Stimulated activated CD4-positive, alpha-beta T cell treated with anti-CD3 and anti-CD28 coated beads, Interleukin-1b, Interleukin-23, amount 100 ng/mL, for 48 hours (primary cell): Measurements from ENCODE around the gene PAXX.
A peak's percentile ranks its signal among the peaks of the same experiment; 100 is the strongest.

Experiments
- DNase-seq: peaks from one replicate; pipeline ENCODE4 v3.0.0-alpha.2; 2020

Gene PAXX, protein sequence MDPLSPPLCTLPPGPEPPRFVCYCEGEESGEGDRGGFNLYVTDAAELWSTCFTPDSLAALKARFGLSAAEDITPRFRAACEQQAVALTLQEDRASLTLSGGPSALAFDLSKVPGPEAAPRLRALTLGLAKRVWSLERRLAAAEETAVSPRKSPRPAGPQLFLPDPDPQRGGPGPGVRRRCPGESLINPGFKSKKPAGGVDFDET

DNA sequence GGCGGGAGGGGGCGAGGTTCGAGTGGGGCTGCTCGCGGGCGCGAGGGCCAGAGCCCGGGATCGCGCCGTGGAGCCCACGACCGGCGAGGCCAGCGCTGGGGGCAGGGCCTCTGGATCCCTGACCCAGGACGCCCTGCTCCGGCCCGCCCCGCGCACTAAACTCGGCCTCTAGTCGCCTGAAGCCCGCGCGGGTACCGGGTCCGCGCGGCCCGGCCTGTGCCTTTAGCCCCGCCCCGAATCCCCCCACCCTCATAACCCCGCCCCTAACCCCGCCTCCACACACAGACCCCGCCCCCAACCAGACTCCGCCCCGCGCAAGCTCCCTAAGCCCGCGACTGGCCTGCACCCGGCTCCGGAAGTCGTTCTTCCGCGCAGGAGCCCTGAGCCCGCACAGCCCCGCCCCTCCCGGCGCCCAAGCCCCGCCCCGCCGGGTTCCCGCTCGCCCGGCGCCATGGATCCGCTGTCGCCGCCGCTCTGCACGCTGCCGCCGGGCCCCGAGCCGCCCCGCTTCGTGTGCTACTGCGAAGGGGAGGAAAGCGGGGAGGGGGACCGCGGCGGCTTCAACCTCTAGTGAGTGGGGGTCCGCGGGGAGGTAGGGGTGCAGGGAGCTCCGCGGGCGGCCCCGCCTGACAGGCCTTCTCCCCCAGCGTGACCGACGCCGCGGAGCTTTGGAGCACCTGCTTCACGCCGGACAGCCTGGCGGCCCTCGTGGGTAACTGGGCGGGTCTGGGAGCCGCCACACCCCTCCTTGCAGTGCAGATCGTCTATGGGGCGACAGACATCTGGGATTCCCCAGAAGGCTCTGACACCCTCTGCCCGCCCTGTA lies at the start of gene PAXX:
Gene PAXX (plus strand): TSS at position 430 of the 826 bp plus-strand sequence. CDS start 22 bp downstream, at position 452.
- peak; percentile 93 for DNase-seq

DNA sequence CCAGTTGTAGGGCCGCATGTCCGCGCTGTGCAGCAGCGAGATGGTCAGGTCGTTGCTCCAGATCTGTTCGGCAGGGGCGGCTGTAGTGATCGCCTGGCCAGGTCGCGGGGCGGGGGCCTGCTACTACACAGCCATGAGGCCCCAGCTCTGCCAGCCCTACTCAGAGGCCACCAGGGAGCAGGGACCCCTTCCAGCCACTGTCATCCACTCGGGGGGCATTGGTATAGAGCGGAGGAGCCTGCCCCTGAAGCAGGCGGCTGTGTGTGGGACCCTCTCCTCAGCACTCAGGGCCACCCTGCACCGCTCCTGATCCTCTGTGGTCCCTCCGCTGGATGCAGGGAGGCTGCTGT lies 49.4 kb upstream of the PAXX start:
- no peak for DNase-seq

DNA sequence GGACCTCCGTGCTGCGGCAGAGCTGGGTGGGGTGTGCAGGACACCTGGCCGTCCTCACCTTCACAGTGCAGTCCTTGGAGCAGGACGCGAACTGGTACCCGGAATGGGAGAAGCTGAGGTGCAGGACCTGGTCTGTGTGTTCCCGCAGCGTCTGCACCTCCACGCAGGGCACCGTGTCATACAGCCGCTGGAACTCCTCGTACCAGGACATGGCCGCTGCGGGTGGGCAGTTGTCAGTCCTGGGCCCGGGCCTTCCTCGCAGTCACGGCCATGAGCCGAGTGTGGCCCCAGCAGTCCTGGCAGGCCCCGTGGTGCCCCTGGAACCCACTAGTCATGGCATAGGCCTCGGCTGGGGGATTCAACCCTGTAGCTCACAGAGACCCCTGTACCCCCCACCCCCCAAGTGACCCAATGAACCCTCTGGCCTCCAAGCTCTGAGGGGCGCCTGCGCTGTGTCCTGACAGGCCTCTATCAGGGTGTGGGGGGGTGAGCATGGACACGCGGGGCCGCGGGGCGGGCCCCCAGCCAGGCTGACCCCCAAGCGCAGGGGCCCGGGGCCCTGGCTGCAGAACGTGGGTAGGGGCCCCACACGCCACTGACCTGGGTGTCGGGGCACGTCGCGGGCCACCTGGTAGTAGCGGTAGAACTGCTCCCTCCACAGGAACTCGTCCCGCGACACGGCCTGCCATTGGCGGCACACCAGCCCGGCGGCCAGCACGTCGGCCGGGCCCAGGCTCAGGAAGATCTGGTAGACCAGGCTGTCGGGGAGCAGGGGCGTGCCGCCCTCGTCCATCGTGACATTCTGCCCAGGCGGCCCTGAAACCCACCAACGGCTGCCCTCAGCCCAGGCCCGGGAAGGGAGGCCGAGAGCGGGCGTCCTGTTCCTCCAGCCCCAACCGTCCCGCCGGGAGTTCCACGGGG lies 48.7 kb upstream of the PAXX start:
- peak; percentile 37 for DNase-seq

DNA sequence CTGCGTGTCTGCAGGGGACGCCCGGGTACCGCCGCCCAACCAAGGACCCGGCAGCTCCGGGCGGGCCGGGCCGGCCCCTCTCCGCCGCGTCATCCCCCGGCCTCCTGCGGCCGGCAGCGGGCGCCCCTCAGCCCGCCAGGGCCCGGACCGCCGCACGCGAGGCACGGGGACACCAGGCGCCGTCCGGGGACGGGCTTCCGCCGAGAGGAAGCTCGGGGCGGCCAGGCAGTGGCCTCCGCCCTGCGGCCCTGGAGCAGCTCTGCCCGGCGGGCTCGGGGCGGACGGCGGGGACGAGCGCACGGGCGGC lies 48.1 kb upstream of the PAXX start:
- DNase-seq, result no peak

DNA sequence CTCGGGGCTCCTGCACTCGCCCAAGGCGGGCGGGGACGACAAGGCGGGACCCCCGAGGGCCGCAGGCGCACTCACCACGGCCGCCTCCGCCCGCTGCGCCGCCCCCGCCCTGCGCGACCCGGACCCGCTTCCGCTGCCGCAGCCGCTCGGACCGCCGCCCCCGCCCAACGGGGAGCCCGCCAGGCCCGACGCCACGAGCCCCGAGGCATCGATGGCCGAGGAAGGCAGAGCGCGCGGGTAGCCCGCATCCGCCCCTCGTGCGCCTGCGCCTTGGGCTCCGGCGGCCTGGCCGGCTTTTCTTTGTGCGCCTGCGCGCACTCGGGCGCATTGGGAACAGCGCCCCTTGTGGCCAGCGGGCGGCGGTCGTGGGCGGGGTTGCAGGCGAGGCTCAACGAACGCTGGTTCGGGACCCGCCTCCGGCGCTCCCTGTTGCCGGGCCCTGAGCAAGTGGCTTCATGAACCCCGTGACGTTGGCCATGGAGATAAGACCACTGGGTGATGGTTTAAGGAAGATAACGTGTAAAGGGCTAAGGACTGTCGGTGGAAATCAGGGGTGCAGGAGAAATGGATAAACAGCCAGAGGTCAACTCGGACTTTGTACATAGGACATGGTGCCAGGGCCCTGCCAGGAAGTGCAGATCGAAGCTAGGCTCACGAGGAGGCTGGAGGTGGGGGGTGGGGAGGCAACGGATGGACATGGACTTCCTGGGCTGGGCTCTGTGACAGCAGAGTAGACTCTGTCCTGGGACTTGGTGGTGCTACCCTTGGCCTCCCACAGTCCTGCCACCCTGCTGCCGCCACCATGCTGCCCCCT lies 47.5 kb upstream of the PAXX start, which contains the start of the genes C8G and FBXW5:
Gene C8G (plus strand): TSS at position 725 of the 814 bp plus-strand sequence. CDS start 78 bp downstream, at position 803.
Gene FBXW5 (minus strand): TSS at position 220 of the 814 bp plus-strand sequence. CDS start 655 bp downstream, outside the sequence.
- DNase-seq, result peak; percentile 93

DNA sequence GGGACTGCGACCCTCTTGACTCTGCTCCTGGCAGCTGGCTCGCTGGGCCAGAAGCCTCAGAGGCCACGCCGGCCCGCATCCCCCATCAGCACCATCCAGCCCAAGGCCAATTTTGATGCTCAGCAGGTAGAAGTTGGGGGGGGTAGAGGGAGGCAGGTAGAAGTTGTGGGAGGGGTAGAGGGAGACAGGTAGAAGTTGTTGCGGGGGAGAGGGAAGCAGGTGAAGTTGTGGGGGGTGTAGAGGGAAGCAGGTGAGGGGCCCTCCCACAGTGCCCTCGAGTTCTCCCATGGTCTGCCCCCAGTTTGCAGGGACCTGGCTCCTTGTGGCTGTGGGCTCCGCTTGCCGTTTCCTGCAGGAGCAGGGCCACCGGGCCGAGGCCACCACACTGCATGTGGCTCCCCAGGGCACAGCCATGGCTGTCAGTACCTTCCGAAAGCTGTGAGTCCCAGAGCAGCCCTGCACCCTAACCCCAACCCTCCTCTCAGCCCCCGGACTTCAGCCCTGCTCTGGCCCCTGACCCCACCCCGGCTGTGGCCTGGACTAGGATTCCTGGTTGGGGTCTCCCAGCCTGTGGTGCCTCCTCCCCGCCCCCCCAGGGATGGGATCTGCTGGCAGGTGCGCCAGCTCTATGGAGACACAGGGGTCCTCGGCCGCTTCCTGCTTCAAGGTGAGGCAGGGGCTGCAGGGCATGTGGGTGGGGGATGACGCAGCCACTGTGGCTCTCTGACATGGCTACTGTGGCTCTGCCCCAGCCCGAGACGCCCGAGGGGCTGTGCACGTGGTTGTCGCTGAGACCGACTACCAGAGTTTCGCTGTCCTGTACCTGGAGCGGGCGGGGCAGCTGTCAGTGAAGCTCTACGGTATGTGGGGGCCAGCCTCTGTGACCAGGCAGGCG lies 46.6 kb upstream of the PAXX start:
- DNase-seq, result no peak

DNA sequence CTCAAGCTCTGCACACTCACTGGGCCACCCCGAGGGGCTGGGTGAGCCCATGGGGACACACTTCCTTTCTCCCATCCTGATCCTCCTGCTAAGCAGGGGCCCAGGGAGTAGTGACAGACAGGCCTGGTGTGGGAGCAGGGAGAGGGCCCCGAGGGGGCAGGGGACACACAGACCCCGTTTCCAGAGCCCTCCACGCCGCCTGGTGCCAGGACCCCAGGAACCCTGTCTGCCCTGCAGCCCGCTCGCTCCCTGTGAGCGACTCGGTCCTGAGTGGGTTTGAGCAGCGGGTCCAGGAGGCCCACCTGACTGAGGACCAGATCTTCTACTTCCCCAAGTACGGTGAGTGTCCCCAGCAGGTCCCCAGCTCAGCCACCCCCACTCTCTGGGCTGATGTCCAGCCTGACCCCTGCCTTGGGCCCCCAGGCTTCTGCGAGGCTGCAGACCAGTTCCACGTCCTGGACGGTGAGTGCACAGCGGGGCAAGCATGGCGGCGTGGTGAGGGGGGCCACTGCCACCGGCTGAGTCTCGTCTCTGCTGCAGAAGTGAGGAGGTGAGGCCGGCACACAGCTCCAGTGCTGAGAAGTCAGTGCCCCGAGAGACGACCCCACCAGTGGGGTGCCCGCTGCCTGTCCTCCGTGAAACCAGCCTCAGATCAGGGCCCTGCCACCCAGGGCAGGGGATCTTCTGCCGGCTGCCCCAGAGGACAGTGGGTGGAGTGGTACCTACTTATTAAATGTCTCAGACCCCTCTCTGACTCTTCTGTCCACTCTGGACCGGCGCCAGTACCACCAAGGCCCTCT lies 45.8 kb upstream of the PAXX start:
- no peak for DNase-seq

DNA sequence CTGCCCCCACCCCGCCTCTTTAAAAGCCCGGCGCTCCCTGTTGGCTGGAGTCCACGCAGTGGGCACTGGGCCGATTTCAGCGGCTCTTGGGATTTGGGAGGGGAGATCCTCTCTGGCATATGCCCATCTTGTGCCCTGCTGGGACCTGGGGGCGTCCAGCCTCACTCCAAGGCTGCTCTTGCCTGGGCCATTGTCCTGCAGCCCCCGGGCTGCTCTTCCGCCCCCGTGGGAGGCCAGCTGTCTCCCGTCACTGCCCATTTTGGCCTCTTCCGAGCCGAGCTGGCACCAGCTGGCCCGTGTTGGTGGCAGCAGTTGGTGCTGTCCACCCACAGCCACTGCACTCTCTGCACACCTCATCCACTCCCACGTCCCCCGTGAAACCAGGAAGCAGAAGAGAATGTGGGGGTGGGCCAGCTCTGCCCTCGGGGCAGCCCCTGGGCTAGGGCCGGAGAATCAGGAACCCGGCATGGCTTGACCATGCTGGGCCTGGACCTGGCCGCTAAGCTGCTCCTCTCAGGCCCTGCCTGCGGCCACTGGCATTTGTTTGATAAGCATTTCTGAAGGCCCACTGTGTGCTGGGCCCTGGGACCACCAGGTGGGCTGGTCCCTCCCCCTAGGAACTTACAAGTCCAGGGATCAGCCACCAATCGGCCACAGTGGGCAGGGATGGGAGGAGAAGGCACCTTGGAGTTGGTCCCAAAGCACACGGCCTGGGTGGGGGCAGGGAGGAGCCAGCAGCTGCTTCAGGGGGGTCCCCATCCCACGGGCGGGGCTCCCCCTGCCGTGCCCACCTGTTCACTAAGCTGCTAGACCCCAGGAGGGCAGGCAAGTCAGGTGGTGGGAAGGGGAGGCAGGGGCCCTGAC lies 45.0 kb upstream of the PAXX start:
- DNase-seq, result no peak

DNA sequence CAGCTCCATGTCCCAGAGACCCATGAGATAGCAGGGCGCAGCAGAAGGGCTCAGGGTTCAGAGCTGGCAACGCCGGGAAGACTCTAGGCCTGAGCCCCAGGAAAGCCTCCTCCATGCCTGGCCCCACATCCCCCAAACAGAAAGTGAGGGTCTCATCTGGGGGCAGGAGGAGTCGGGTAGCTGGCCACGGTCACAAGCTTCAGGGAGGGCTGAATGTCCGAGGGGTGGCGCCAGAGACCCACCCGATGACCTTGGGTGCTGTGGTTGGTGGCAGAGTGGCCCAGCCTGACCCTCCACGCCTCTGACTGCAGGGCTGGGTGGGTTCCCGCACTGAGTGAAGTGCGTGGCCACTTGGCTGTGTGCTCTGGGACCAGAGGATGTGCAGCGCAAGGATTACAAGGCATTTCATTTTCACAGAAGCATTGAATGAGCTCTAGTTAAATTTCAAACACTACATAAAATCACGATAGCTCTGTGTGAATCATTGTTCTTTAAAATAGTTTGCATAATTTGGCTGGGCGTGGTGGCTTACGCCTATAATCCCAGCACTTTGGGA lies 44.2 kb upstream of the PAXX start:
- DNase-seq, result no peak

DNA sequence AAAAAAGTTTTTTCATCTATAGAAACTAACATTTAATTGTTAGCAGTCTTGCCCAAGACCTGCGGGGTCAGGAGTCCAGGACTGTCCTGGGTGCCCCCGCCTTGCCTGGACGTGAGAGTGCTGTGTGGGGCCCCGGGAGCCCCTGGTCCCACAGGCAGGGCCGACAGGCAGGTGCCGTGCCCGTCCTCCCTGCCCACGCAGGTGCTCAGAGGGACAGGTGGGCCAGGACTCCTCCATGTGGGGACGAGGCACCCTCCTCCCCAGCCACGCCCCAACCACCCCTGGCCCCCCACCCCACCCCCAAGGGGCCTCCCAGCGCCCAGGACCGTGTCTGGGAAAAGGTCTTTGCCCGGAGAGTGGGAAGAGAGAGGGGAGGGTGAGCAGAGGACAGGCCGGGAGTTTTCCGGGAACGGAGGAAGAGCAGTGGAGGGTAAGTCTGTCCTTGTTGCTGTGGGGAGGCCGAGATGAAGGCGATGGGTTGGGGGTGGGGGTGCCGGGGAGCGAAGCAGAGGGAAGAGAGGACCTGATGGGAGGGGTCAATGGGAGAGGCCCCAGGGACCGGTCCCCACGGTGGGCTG lies 42.9 kb upstream of the PAXX start:
- DNase-seq, result no peak

DNA sequence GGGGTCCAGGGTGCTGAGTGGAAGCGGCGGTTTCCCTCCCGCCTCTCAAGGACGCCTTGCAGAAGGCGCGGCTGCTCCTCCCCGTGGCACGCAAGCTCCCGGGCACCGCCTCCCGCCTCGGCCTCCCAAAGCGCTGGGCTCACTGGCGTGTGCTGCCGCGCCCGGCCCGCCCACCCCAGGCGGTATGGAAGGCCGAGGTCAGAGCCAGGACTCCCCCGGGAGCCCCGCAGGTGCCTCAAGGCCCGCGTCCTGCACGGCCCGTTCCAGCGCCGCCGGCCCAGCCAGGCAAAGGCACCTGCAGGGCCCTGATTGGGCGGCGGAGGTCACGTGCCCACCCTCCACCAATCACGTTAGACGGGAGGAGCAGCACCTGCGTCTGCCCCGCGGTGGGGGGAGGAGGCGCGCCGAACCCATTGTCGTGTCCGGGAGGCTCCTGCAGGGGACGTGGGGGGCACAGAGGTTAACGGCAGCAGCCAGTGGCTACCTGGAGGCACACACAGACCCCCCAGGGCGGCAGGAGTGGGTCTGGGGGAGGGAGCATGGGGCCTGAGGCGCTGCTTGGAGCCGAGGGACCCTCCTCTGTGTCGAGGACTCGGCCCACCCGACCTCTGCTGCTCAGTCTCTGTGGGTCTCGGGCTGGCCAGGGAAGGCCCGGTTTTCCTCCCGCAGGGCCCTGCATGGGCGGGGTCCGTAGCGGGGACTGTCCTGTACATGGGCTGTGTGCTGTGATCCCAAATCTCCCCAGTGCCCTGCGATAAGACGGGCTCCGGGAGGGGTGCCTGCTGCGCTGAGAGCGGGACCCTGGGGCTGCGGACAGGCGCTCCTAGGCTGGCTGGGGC lies 42.2 kb upstream of the PAXX start:
- peak; percentile 96 for DNase-seq

DNA sequence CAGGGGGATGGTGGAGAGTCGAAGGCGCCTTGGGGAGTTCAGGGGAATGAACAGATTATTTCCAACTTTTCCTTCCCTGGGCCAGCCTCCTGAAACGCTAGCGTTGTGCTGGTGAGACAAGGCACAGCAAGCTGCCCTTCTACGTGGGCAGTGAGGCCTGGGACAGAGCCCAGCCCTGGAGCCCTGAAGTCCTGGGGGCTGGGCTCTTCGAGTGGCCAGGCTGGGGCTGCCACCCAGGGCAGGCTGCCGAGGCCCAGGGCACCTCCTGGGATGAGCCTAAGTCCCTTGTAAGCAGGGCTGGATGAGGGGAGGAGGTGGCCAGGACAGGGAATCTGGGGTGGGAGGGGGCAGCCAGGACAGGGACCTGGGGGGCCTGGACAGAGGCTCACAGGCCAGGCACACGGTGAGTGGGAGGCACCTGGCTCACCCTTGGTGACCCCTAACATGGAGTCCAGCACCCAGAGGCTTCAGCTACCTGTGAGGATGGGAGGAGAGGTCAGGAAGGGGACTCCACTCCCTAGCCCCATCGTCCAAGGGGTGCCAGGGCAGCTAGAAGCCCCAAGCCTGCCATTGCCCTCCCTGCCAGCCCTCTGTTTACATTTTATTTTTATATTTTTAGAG lies 41.5 kb upstream of the PAXX start:
- no peak for DNase-seq

DNA sequence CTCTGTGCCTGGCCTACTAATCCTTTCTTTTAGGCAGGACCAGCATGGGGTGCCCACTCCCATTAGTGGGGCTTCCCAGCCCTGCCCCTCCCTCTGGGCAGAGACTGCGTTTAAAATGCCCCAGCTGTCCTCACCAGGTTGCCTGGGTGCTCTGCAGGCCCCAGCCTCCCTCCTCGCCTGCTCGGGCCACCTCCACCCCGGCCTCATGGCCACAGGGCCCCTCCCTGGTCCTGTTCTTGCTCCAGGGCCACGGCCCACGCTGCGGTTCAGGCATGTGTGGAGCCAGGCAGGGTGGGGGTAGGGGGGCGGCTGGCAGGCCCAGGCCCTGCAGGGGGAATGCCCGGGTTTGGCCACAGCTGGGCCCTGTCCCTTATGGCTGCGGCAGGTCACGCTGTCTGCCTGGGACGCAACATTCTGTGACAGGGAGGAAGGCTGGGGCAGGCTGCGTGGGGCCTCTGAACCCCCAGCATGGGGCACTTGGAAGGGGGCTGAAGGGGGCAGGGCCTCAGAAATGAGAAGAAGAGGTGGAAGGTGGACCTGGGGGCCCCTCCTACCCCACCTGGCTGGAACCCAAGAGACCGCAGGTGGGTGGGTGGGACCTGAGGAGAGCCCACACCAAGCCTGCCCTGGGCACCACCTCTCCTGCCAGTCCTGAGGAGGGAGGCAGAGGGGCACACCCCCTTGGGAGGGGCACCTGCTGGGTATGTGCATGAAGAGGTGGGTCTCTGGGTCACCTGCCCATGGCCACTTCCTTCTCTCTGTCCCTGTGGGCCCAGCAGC lies 40.5 kb upstream of the PAXX start, which contains the start of gene LCN12:
Gene LCN12 (plus strand): TSS at position 733 of the 780 bp plus-strand sequence. CDS start 55 bp downstream, outside the sequence.
- DNase-seq, result no peak

DNA sequence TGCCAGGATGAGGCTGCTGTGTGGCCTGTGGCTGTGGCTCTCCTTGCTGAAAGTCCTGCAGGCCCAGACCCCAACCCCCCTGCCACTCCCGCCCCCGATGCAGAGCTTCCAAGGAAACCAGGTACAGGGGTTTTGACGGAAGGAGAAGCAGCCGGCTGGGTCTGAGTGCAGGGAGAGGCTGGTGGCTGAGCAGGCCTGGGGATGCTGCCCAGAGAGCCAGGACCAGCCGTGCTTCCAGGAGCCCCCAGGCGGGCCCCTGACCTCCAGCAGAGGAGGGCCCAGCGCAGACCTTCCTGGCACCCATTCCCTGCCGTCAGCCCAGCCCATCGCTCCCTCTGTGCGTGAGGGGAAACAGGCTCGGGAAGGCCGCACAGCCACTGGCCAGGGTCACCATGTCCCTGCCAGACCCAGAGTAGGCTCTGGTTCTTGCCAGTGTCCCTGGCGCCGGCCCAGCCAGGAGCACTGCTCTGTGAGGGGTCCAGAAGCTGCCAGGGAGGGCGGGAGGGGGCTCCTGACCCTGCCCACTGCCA lies 39.8 kb upstream of the PAXX start:
- DNase-seq, result no peak

DNA sequence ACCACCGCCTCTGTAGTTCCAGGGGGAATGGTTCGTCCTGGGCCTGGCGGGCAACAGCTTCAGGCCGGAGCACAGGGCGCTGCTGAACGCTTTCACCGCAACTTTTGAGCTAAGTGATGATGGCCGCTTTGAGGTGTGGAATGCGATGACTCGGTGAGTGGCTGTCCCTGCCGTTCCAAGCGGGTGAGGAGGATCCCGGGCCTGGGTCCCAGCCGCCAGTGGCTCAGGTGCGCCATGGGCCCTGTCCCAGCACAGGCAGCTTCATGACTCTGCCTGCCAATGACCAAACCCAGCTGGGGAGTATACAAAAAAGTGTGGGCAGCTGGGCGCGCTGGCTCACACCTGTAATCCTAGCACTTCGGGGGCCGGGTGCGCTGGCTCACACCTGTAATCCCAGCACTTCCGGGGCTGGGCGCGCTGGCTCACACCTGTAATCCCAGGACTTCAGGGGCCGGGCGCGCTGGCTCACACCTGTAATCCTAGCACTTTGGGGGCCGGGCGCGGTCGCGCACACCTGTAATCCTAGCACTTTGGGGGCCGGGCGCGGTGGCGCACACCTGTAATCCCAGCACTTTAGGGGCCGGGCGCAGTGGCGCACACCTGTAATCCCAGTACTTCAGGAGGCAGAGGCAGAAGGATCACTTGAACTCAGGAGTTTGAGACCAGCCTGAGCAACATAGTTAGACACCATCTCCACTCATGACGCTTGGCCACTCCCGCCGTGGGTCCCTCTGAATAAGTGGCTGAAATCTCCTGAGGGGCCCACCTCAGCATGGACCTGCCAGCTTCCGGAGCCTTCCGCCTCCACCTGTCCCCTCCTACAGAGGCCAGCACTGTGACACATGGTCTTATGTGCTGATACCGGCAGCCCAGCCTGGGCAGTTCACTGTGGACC lies 39.1 kb upstream of the PAXX start:
- no peak for DNase-seq
